Neuronal stem cell (in vitro differentiated cells): ENCODE measurements around the gene VPS16.
A peak's percentile ranks its signal among the peaks of the same experiment; 100 is the strongest.

Experiments used
- DNase-seq: peaks from one replicate; pipeline ENCODE4 v3.0.0-alpha.2; 2013; ENCODE audit warnings: low spot score
- H2AFZ ChIP-seq: one replicate; pipeline ENCODE4 v1.6.1; 2013; ENCODE audit warnings: mild to moderate bottlenecking, low read length, inconsistent platforms
- H2AK5ac ChIP-seq: 2 replicates; pipeline ENCODE4 v1.6.1; 2013; ENCODE audit warnings: low read depth, mild to moderate bottlenecking, inconsistent platforms, low read length, moderate library complexity, mixed read lengths
- H2BK120ac ChIP-seq: 2 replicates; pipeline ENCODE4 v1.6.1; 2013; ENCODE audit warnings: low read depth, mild to moderate bottlenecking, inconsistent platforms, low read length, moderate library complexity, mixed read lengths
- H2BK12ac ChIP-seq: one replicate; pipeline ENCODE4 v1.6.1; 2013; ENCODE audit warnings: low read length, inconsistent platforms
- H2BK15ac ChIP-seq: 2 replicates; pipeline ENCODE4 v1.6.1; 2013; ENCODE audit warnings: mild to moderate bottlenecking, low read length, inconsistent platforms, mixed read lengths
- H2BK5ac ChIP-seq: one replicate; pipeline ENCODE4 v1.6.1; 2013; ENCODE audit warnings: inconsistent platforms, mild to moderate bottlenecking, low read length, moderate library complexity
- H3K14ac ChIP-seq: one replicate; pipeline ENCODE4 v1.6.1; 2013; ENCODE audit warnings: low read length, inconsistent platforms
- H3K18ac ChIP-seq: 2 replicates; pipeline ENCODE4 v1.6.1; 2013; ENCODE audit warnings: low read length, inconsistent platforms
- H3K23ac ChIP-seq: 2 replicates; pipeline ENCODE4 v1.6.1; 2013; ENCODE audit warnings: low read depth, mild to moderate bottlenecking, mixed read lengths, low read length, inconsistent platforms; ENCODE audit not compliant: poor library complexity
- H3K27ac ChIP-seq: replicated peaks from 3 replicates; pipeline ENCODE4 v1.5.1; 2013; ENCODE audit warnings: low read length, inconsistent platforms
- H3K27me3 ChIP-seq, 3 experiments: 2 replicates each; pipeline ENCODE4 v1.6.1; 2013; ENCODE audit warnings: low read length in 3 of 3, mild to moderate bottlenecking in 2 of 3, inconsistent platforms in 1 of 3, low read depth in 1 of 3, mixed read lengths in 1 of 3, moderate library complexity in 1 of 3; ENCODE audit not compliant: control insufficient read depth in 3 of 3, insufficient read depth in 3 of 3
- H3K36me3 ChIP-seq, 2 donors: replicated peaks in 1 of 2; 2 replicates each; pipeline ENCODE4 v1.6.1; 2013; ENCODE audit warnings: low read length in 2 of 2; ENCODE audit not compliant: control insufficient read depth in 2 of 2, insufficient read depth in 2 of 2
- H3K4ac ChIP-seq: 2 replicates; pipeline ENCODE4 v1.6.1; 2013; ENCODE audit warnings: inconsistent platforms, mild to moderate bottlenecking, low read length, moderate library complexity
- H3K4me1 ChIP-seq, 2 donors: 1 replicate in 1 of 2; 2 replicates in 1 of 2; pipeline ENCODE4 v1.6.1; 2013; ENCODE audit warnings: low read length in 2 of 2, low read depth in 1 of 2; ENCODE audit not compliant: control insufficient read depth in 2 of 2, insufficient read depth in 1 of 2
- H3K4me2 ChIP-seq: one replicate; pipeline ENCODE4 v1.6.1; 2013; ENCODE audit warnings: mild to moderate bottlenecking, low read length, inconsistent platforms; ENCODE audit not compliant: insufficient read depth, poor library complexity, severe bottlenecking
- H3K4me3 ChIP-seq, 2 donors: 2 replicates each; pipeline ENCODE4 v1.5.1; 2013; ENCODE audit warnings: low read length in 2 of 2, mild to moderate bottlenecking in 2 of 2, inconsistent platforms in 1 of 2, moderate library complexity in 1 of 2
- H3K79me1 ChIP-seq: one replicate; pipeline ENCODE4 v1.6.1; 2013; ENCODE audit warnings: low read depth, mild to moderate bottlenecking, inconsistent platforms, low read length, moderate library complexity
- H3K9ac ChIP-seq: one replicate; pipeline ENCODE4 v1.6.1; 2013; ENCODE audit warnings: mild to moderate bottlenecking, low read depth, low read length, inconsistent platforms; ENCODE audit not compliant: poor library complexity
- H3K9me3 ChIP-seq, 2 donors: replicated peaks in 1 of 2; 2 replicates each; pipeline versions ENCODE3 to v1.6.1; 2013; ENCODE audit warnings: low read length in 2 of 2, mild to moderate bottlenecking in 2 of 2, inconsistent platforms in 1 of 2, low read depth in 1 of 2, mixed read lengths in 1 of 2, moderate library complexity in 1 of 2; ENCODE audit not compliant: control insufficient read depth in 2 of 2, insufficient read depth in 1 of 2
- H4K8ac ChIP-seq: one replicate; pipeline ENCODE4 v1.6.1; 2013; ENCODE audit warnings: low read depth, mild to moderate bottlenecking, inconsistent platforms, low read length, moderate library complexity
- H4K91ac ChIP-seq: one replicate; pipeline ENCODE4 v1.6.1; 2013; ENCODE audit warnings: low read length, low read depth, mild to moderate bottlenecking, inconsistent platforms; ENCODE audit not compliant: poor library complexity
- WGBS, 2 donors: extraction: QIAGEN DNeasy Blood & Tissue Kit; methylation state at CpG; one replicate each; pipeline ENCODE4 v1.1.7; 2013; ENCODE audit warnings: missing lambda C conversion rate in 2 of 2, mixed read lengths in 1 of 2; ENCODE audit not compliant: insufficient read length in 2 of 2, insufficient replicate concordance in 1 of 2; ENCODE audit errors: extremely low coverage in 2 of 2; 5-methylcytosine and 5-hydroxymethylcytosine counted together

Gene VPS16

GRCh38 chr20:2866236-2866635, 25.7 kb downstream of the VPS16 start:
- H3K27me3 ChIP-seq, result no peaks in the 10 kb centered on the region
- no peak overlapping the region for H3K14ac ChIP-seq
- no peak overlapping the region for H3K27ac ChIP-seq
- no peak overlapping the region for H2BK120ac ChIP-seq
- H3K36me3 ChIP-seq, result peaks cover 20 to 51% of the 10 kb centered on the region in 2 donors
- no peak overlapping the region for H3K23ac ChIP-seq
- no peak overlapping the region for H3K4ac ChIP-seq
- no peak overlapping the region for H3K18ac ChIP-seq
- H2BK15ac ChIP-seq, result no peak overlapping the region
- H3K4me3 ChIP-seq, result no peak overlapping the region
- H3K4me2 ChIP-seq, result no peak overlapping the region
- no peak overlapping the region for H2BK12ac ChIP-seq
- peaks cover 5 to 10% of the 10 kb centered on the region in 2 donors for H3K4me1 ChIP-seq
- no peak overlapping the region for H4K8ac ChIP-seq
- no peaks in the 10 kb centered on the region for H3K79me1 ChIP-seq
- no peak overlapping the region for H2BK5ac ChIP-seq
- no peaks in the 10 kb centered on the region for H3K9me3 ChIP-seq
- H3K9ac ChIP-seq, result no peak overlapping the region
- WGBS, 2 donors, result no CpG with 5 or more reads among the region's 11 CpGs
- no peak overlapping the region for H4K91ac ChIP-seq
- no peak for DNase-seq
- no peak overlapping the region for H2AFZ ChIP-seq
- H2AK5ac ChIP-seq, result no peak overlapping the region

GRCh38 chr20:2867081-2867864, 26.7 kb downstream of the VPS16 start:
- WGBS, 2 donors, result no CpG with 5 or more reads among the region's 12 CpGs
- H3K79me1 ChIP-seq, result no peaks in the 10 kb centered on the region
- no peak overlapping the region for H2AFZ ChIP-seq
- peaks cover 0 to 2% (median 0%) of the 10 kb centered on the region in 3 experiments for H3K27me3 ChIP-seq
- DNase-seq, result no peak
- H3K27ac ChIP-seq, result no peak overlapping the region
- H2BK15ac ChIP-seq, result no peak overlapping the region
- H3K14ac ChIP-seq, result no peak overlapping the region
- no peak overlapping the region for H3K4ac ChIP-seq
- H2BK120ac ChIP-seq, result no peak overlapping the region
- H3K9ac ChIP-seq, result no peak overlapping the region
- H2BK5ac ChIP-seq, result no peak overlapping the region
- H4K91ac ChIP-seq, result no peak overlapping the region
- no peak overlapping the region for H2AK5ac ChIP-seq
- peaks cover 18 to 42% of the 10 kb centered on the region in 2 donors for H3K36me3 ChIP-seq
- no peak overlapping the region for H3K23ac ChIP-seq
- H2BK12ac ChIP-seq, result no peak overlapping the region
- H4K8ac ChIP-seq, result no peak overlapping the region
- H3K4me2 ChIP-seq, result no peak overlapping the region
- H3K18ac ChIP-seq, result no peak overlapping the region
- no peak overlapping the region for H3K4me3 ChIP-seq
- H3K4me1 ChIP-seq, result peaks cover 5 to 10% of the 10 kb centered on the region in 2 donors
- no peaks in the 10 kb centered on the region for H3K9me3 ChIP-seq

- H3K9me3 ChIP-seq, result no peaks in the 10 kb centered on the region
- H3K4me2 ChIP-seq, result no peak overlapping the region
- no peak overlapping the region for H3K4ac ChIP-seq
- no peak for DNase-seq
- no peak overlapping the region for H2AFZ ChIP-seq
- no peak overlapping the region for H2BK15ac ChIP-seq
- WGBS, 2 donors, result no CpG with 5 or more reads among the region's 3 CpGs
- no peak overlapping the region for H3K18ac ChIP-seq
- no peaks in the 10 kb centered on the region for H3K79me1 ChIP-seq
- peaks cover 6 to 11% of the 10 kb centered on the region in 2 donors for H3K4me1 ChIP-seq
- peaks cover 14 to 28% of the 10 kb centered on the region in 2 donors for H3K36me3 ChIP-seq
- H2BK120ac ChIP-seq, result no peak overlapping the region
- H3K14ac ChIP-seq, result no peak overlapping the region
- H2AK5ac ChIP-seq, result no peak overlapping the region
- H3K23ac ChIP-seq, result no peak overlapping the region
- peaks cover 0 to 4% (median 0%) of the 10 kb centered on the region in 3 experiments for H3K27me3 ChIP-seq
- no peak overlapping the region for H3K27ac ChIP-seq
- no peak overlapping the region for H3K9ac ChIP-seq
- H4K8ac ChIP-seq, result no peak overlapping the region
- no peak overlapping the region for H2BK5ac ChIP-seq
- H3K4me3 ChIP-seq, result no peak overlapping the region
- no peak overlapping the region for H2BK12ac ChIP-seq
- no peak overlapping the region for H4K91ac ChIP-seq
Observed at GRCh38 chr20:2869381-2869780, 28.8 kb downstream of the VPS16 start.

DNA sequence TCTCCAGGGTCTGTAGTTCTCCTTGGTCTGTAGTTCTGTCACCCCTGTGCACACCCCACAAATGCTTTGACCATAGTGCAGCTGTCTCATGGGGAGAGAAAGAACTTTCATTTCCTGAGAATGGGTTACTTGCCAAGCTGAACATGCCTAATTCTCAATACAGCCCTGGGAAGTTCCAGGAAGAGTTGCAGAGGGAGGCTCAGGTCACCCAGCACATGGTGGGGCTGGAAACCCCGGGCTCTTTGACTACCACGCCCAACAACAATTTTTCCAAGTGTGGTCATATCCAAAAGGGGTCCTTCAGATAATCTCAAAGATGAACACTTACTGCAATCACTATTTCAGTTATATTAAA, 30.5 kb downstream of the VPS16 start:
- Histone ChIP-seq H3K18ac (no peak overlapping the region), H2AK5ac (no peak overlapping the region), H3K4me1 (peaks cover 12 to 19% of the 10 kb centered on the region in 2 donors), H3K4me2 (no peak overlapping the region), H3K27ac (no peak overlapping the region), H2BK5ac (no peak overlapping the region), H3K4me3 (no peak overlapping the region), H2AFZ (peak overlapping the region; percentile 79), H3K9ac (no peak overlapping the region), H3K79me1 (no peaks in the 10 kb centered on the region), H3K14ac (no peak overlapping the region), H4K8ac (no peak overlapping the region), H4K91ac (no peak overlapping the region), H3K27me3 (peaks cover 0 to 4% (median 0%) of the 10 kb centered on the region in 3 experiments), H3K4ac (no peak overlapping the region), H3K9me3 (no peaks in the 10 kb centered on the region), H3K36me3 (peaks cover 8 to 26% of the 10 kb centered on the region in 2 donors), H2BK15ac (no peak overlapping the region), H2BK120ac (no peak overlapping the region), H2BK12ac (no peak overlapping the region), H3K23ac (no peak overlapping the region)
- WGBS, 2 donors, result no CpG with 5 or more reads among the region's 2 CpGs
- DNase-seq, result no peak
